ENCODE results near the gene GPR132.
"Not testable (repeated sequence)": the region's sequence is repeated elsewhere in the genome, so short reads cannot be mapped to it uniquely, and the experiment has no call there.

Gene GPR132

DNA sequence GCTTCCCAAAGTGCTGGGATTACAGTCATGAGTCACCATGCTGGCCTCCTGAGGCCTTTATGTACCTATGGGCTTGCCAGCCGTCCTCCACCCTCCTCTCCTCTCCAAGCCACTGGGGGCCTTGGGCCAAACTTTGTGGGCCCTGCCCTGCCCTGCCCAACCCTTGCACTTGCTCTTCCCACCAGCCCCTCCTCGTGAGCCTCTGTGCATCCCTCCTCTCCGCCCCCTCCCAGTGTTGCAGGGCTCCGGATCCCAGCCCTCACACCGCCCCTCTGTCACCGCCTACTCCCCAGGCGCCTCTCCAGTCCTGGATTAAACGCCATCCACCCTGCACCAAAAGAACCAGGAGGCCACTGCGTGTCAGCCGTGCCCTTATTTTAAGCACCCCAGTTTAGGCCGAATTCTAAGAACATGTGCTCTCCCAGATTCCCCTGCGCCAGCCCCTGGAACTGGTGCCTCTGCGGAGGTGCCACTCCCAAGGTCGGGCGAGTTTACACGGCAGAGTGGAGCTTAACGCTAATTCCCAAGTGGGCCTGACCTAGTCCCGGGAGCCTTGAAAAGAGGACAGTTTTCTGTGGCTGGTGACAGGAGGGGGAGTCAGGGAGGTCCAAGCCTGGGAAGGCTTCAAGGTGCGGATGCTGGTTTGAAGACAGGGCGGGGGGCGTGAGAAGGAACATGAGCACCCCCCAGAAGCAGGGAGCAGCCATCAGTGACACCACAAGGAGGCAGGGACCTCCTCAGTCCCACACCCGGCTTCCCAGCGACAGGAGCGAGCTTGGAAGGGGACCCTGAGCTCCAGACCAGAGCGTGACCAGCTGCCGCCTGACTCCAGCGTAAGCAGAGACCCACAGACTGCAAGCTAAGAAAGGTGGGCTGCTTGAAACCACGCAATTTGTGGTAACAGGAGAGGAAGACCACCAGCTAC, 23.1 kb downstream of the GPR132 start:
- DNase-seq (ENCODE audit: low read depth), result no peak

DNA sequence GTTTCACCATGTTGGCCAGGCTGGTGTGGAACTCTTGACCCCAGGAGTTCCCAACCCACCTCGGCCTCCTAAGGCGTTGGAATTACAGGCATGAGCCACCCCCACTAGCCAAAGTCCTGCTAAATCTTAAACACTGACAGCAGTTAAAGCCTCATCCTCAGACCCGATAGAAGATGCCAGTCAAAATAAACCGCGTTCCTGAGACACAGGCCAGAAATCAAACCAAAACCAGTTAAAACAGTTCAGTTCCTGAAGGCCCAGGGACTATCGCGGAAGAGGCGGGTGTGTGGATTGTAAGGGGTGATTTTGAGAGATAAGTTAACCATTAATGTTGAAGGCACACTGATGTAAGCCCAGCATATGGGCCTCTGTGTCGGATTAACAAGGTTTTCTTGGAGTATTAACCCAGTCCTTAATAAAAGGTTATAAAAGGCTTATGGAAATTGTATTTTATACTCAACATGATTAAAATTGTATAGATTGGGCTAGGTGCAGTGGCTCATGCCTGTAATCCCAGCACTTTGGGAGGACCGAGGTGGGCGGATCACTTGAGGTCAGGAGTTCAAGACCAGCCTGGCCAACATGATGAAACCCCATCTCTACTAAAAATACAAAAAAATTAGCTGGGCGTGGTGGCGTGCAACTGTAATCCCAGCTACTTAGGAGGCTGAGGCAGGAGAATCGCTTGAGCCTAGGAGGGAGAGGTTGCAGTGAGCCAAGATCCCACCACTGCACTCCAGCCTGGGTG, 25.6 kb downstream of the GPR132 start:
- DNase-seq (ENCODE audit: low read depth), result no peak

DNA sequence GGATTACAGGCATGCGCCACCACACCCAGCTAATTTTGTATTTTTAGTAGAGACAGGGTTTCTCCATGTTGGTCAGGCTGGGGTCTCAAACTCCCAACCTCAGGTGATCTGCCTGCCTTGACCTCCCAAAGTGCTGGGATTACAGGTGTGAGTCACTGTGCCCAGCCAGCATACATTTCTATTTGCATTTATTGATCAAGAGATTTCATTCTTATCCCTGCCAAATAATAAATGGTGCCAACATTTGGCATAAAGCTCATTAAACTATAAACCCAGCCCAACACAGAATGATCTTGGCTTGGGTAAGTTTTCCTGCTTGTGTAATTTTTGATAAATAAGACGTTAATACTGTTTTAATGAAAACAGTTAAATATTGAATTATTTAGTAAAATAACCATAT, 29.6 kb downstream of the GPR132 start:
- not testable (repeated sequence) for DNase-seq (ENCODE audit: low read depth)

DNA sequence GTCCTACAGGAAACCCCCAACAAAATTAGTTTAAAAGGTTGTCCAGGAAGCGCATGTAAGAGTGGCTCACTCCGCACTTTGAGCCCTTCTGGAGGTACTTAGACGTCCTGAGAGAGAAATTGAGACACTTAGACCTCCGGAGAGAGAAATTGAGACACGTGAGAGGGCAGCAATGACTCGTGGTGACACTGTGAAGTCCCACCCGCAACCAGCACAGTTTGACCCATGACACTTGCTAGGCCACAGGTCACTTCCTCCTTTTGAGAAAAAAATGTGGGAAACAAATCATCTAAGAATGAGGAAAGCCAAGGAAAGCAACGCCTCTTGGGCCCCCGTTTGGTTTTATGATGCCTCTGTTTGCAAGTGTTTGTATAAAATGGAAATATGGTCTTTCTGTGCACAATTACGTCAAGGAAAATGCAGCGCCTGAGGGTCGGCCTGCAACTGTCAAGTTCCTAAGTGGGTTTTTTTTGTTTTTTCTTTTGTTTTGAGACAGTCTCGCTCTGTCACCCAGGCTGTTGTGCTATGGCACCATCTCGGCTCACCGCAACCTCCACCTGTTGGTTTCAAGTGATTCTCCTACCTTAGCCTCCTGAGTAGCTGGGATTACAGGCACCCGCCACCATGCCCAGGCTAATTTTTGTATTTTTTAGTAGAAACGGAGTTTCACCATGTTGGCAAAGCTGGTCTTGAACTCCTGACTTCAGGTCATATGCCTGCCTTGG, 30.8 kb downstream of the GPR132 start:
- DNase-seq (ENCODE audit: low read depth), result no peak

DNA sequence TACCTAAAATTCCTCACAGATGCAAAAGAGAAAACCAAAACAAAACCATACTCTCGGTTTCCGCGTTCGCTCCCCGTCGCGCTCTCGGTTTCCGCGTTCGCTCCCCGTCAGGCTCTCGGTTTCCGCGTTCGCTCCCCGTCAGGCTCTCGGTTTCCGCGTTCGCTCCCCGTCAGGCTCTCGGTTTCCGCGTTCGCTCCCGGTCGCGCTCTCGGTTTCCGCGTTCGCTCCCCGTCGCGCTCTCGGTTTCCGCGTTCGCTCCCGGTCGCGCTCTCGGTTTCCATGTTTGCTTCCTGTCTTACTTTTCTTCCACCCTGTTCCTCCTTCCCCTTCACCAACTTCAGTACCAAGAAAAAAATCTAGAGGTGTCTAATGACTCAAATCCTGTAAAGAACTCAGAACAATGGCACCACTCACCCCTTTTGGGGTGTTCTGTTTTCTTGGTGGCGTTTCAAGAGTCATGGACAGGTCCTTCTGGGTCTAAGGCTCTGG, 31.8 kb downstream of the GPR132 start:
- DNase-seq (ENCODE audit: low read depth), result not testable (repeated sequence)

DNA sequence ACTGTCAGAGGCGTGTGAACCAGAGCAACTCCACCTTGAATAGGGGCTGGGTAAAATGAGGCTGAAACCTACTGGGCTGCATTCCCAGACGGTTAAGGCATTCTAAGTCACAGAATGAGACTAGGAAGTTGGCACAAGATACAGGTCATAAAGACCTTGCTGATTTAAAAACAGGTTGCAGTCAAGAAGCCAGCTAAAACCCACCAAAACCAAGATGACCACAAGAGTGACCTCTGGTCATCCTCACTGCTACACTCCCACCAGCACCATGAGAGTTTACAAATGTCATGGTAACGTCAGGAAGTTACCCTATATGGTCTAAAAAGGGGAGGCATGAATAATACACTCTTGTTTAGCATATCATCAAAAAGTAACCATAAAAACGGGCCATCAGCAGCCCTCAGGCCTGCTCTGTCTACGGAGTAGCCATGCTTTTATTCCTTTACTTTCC, 32.8 kb downstream of the GPR132 start:
- DNase-seq (ENCODE audit: low read depth), result not testable (repeated sequence)

DNA sequence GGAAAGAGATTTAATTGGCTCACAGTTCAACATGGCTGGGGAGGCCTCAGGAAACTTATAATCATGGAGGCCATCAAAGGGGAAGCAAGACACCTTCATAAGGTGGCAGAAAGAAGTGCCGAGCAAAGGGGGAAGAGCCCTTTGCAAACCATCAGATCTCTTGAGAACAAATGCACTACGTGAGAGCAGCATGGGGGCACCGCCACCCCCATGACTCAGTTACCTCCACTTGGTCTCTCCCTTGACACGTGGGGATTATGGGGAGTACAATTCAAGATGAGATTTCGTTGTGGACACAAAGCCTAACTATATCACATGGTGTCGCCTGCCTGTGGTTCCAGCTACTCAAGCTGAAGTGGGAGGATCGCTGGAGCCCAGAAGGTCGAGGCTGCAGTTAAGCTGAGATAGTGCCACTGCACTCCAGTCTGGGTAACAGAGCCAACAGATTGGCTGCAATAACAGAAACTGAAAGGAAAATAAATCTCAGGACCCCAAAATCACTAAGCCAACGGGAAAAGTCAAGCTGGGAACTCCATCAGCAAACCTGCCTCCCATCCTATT, 34.3 kb downstream of the GPR132 start:
- DNase-seq (ENCODE audit: low read depth), result no peak

DNA sequence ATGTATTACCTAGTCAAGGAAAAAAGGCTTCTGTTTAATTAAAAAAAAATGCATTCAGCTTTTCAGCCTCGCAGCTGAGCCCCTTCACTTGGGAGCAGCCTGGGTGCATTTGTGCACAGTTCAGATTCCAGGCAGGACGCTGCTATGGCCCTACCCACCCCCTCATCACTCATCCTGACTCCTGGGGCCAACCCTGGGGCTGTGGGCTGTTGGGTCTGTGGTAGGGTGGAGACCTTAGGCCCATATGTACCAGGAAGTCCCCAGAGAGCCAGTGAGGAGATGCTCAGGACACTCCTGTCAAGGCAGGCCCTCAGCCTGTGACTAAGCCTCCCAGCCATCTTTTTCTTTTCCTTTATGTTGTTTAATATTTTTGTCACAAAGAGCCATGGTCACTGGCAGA, 35.0 kb downstream of the GPR132 start:
- DNase-seq (ENCODE audit: low read depth), result no peak

DNA sequence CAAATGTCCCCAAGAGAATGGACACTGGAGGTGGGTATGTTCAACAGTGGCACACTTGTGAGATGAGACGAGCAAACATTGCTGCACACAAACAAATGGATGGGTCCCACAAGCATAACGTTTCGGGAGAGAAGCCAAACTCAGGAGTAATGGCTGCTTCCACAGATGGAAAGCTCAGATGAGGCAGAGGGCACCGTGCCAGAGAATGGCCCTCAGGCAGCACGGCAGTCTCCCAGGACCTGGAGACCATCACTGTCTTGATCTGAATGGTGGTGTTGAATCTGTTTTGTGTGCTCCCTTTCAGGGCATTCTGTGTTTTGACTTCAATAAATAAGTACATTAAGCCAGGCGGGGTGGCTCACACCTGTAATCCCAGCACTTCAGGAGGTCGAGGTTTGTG, 35.8 kb downstream of the GPR132 start:
- DNase-seq (ENCODE audit: low read depth), result no peak

DNA sequence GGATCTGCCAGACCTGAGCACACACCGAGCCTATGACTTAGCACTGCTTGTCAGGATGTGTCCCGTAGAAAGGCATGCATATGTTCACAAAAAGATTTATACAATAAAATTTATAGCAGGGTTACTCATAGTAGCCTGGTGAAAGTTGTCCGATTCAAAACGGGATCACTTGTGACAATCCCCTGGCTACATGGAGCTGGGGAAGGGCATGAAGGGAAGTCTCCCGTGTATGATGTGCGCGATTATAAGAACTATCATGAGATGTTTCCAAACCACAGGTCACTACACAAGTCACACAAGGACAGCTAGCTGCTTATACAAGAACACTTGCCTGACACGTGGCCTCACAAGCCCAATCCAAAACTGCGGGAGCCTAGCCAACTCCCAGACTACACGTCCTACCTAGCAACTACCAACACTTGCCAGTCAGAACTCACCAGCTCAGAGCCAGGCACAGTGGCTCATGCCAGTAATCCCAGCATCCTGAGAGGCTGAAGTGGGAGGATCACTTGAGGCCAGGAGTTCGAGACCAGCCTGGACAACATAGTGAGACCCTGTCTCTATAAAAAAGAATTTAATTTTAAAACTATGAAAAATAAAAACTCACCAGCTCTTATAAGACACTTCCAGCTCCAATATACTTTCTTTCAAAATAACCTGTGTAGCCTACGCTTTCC, 36.8 kb downstream of the GPR132 start:
- no peak for DNase-seq (ENCODE audit: low read depth)

DNA sequence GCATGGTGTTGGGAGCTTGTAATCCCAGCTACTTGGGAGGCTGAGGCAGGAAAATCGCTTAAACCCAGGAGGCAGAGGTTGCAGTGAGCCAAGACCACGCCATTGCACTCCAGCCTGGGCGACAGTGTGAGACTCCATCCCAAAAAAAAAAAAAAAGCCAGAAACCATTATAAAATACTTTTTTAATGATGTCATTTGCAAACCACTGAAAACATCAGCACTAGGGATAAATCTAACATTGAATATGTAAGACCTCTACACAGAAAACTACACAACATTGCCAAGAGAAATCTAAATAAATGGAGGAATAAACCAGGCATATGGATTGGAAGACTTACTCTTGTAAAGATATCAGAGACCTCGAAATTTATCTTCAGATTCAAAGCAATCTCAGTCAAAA, 37.5 kb downstream of the GPR132 start:
- not testable (repeated sequence) for DNase-seq (ENCODE audit: low read depth)

DNA sequence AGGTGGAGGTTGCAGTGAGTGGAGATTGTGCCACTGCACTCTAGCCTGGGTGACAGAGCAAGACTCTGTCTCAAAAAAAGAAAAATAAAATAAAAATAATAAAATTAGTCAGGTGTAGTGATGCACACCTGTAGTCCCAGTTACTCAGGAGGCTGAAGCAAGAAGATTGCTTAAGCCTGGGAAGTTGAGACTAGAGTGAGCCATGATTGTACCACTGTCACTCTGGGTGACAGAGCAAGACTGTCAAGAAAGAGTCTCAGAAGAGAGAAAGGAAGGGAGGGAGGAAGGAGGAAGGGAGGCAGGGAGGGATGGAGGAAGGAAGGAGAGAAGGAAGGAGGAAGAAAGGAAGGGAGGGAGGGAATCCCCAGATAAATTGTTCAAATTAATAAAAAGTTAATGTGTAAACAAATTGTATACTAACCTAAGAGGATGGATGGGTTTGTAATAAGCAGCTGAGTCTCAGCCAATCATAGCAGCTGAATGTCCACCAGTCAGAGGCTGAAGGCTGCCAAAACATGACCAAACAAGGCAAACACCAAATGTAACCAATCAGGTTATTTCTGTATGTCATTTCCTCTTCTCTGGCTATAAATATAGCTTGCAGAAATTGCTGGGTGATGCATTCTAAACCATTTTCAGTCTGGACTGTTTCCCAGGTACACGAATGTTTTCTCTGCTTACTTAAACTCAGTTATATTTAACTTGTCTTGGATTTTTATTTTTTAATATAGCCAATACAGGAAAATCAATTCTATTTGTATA, 38.2 kb downstream of the GPR132 start:
- no peak for DNase-seq (ENCODE audit: low read depth)

DNA sequence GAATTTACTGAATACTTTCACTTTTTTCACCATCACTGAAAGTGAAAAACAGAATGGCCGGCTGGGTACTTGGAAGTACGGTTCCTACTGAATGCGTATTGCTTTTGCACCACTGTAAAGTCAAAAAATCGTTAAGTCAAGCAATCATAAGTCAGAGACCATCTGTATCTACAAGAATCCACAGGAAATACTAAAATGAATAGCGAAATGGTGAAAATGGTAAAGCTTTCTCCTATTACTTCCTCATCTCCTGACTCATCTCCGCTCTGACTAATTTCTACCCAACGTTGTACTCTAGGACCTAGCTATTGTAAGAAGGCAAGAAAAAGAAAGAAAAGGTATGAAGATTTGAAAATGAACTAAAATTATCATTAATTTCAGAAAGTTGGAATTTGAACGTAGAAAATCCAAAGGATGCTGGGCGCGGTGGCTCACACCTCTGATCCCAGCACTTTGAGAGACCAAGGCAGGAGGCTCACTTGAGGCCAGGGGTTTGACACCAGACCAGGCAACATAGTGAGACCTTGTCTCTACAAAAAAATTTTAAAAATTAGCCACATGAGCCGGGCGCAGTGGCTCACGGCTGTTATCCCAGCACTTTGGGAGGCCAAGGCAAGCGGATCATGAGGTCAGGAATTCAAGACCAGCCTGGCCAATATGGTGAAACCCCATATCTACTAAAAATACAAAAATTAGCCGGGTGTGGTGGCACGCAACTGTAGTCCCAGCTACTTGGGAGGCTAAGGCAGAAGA, 39.0 kb downstream of the GPR132 start:
- DNase-seq (ENCODE audit: low read depth), result peak; percentile 84

DNA sequence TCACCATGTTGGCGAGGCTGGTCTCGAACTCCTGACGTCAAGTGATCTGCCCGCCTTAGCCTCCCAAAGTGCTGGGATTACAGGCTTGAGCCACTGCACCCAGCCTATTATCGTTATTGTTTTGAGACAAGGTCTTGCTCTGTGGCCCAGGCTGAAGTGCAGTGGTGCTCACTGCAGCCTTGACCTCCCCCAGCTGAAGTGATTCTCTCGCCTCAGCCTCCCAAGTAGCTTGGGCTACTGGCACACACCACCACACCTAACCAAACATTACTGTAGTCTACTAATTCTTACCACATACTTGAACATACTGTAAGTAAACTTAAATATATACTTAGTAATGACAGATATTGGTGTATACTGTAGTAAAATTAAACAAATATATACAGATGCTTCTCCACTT, 39.8 kb downstream of the GPR132 start:
- no peak for DNase-seq (ENCODE audit: low read depth)

DNA sequence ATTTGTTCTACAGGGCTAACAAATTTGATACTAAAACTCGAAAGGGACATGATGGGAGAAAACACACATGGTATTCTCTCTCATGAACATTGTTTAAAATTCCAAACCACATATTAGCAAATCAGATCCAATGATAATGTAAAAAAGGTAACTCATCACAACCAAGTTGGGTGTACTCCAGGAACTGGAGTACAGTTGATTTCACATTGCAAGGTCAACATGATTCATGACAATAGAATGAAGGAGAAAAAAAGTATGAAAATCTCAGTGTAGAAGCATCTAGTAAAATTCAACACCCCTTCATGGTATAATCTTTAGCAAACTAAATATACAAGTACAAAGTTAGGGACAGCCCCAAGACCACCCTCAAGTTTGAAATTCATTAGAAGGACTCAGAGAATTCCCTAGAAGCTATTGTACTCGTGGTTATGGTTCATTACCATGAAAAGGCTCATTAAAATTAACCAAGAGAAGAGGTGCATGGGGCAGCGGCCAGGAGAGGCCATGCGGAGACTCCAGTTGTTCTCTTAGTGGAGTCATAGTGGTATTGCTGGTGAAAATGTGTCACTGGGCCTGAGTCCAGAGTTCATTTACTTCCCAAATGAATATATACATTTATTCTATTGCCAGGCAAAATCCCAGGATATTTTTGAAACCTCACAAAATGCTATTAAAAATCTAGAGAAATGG, 41.3 kb downstream of the GPR132 start:
- peak; percentile 87 for DNase-seq (ENCODE audit: low read depth)

DNA sequence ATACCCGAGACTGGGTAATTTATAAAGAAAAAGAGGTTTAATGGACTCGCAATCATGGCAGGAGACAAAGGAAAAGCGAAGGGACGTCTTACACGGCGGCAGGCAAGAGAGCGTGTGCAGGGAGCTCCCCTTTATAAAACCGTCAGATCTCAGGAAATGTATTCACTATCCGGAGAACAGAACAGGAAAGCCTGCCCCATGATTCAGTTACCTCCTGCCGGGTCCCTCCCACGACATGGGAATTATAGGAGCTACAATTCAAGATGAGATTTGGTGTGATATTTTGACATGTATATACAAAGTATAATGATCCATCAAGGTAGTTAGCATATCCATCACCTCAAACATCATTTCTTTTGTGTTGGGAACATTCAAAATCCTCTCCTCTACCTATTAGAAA, 42.1 kb downstream of the GPR132 start:
- DNase-seq (ENCODE audit: low read depth), result no peak

DNA sequence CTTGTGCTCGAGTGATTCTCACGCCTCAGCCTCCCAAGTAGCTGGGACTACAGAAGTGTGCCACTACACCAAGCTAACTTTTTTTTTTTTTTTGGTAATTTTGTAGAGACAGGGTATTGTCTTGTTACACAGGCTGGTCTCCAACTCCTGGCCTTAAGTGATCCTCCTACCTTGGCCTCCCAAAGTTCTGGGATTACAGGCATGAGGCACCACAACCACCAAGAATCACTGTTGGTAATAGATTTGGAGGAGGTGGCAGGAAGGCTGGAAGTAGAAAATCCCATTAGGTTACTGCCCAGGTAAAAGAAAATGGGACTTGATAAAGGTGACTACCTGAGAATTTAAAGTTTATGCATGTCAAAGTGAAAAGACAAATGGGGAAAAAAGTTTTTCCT, 43.0 kb downstream of the GPR132 start:
- no peak for DNase-seq (ENCODE audit: low read depth)

DNA sequence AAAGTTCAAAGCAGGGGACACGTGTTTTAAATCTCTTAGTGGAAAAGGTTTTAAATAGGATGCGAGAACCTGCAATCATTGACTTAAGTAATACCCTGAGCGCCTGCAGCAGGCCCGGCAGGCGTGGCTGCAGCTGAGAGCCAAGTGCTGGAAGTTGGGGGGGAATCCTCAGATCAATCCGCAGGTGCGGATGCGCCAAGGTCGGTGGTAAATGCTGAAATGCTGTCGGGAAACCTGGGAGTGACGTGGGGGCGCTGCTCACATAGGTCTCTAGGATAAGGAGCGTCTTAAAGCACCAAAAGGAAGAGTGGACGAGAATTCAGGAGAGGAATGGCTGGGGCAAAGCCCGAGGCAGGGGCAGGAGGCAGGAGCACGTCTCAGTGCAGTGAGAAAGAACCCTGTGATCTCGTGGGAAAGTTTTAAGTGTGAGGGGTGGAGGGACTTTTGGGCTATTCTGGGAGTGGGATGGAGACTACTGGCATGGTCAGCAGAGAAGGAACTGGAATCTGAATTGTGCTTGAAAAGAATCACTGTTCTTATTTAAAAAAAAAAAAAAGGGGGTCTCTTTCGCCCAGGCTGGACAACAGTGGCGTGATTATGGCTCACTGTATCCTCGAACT, 43.5 kb downstream of the GPR132 start:
- DNase-seq (ENCODE audit: low read depth), result no peak

All from HS-5 (cell line).